ENCODE data around the gene NUMBL. TPM values are rescaled to one million over a fixed set of nuclear protein-coding genes. Genes with fewer than 3 reads are reported as not detected.

Gene NUMBL
- total and polyA plus RNA-seq, 2 of the 8 experiments (the other 6 are each of a cell fraction or from before 2014, with no cell fraction given), result 13.5 to 24.8 TPM

- Histone ChIP-seq H3K4me1 (replicated peaks in 1 of 4; ENCODE audit: control insufficient read depth in 3 of 4, insufficient read depth in 4 of 4, low read length in 3 of 4) (no peaks in the 10 kb centered on the region), H3K56ac (replicated peaks; ENCODE audit: insufficient read length, low read depth, low read length) (no peak overlapping the region), H3K14ac (ENCODE audit: insufficient read length) (no peak overlapping the region), H3K4me3 (ENCODE audit: extremely low read depth in 1 of 4, insufficient read depth in 2 of 4, low read depth in 3 of 4, low read length in 4 of 4) (no peak overlapping the region), H2BK20ac (ENCODE audit: low read length) (no peak overlapping the region), H2AFZ (ENCODE audit: low read length) (no peak overlapping the region), H2BK12ac (ENCODE audit: low read depth, low read length) (no peak overlapping the region), H3K27me3 (replicated peaks in 1 of 4; ENCODE audit: control insufficient read depth in 3 of 4, extremely low read depth in 1 of 4, insufficient read depth in 3 of 4, low read length in 3 of 4) (no peaks in the 10 kb centered on the region; a peak in 1 of 7 replicates), H4K20me1 (replicated peaks in 1 of 2; ENCODE audit: control insufficient read depth in 1 of 2, insufficient read depth in 2 of 2, low read length in 2 of 2) (peaks cover 0 to 11% of the 10 kb centered on the region in 2 experiments), H3K4ac (replicated peaks; ENCODE audit: insufficient read length, low read depth, low read length) (no peak overlapping the region), H4K91ac (replicated peaks; ENCODE audit: insufficient read length, low read length) (no peak overlapping the region), H3K23me2 (ENCODE audit: low read depth, low read length) (peaks cover 2% of the 10 kb centered on the region; the same call in 1 of the 2 replicates), H2BK120ac (replicated peaks; ENCODE audit: low read depth, low read length) (no peak overlapping the region), H3K79me1 (ENCODE audit: low read depth, low read length) (no peaks in the 10 kb centered on the region), H3K4me2 (ENCODE audit: insufficient read depth in 1 of 2, low read depth in 2 of 2, low read length in 2 of 2) (no peak overlapping the region), H4K5ac (ENCODE audit: insufficient read length, low read depth, low read length) (no peak overlapping the region), H2BK15ac (ENCODE audit: low read length) (no peak overlapping the region), H3K9ac (replicated peaks in 1 of 4; ENCODE audit: extremely low read depth in 1 of 4, low read depth in 3 of 4, low read length in 3 of 4) (no peak overlapping the region), H4K8ac (ENCODE audit: extremely low read depth, insufficient read depth, low read length) (no peak overlapping the region), H3K18ac (ENCODE audit: extremely low read depth, low read length) (no peak overlapping the region), H3K36me3 (ENCODE audit: control insufficient read depth in 2 of 4, insufficient read depth in 4 of 4, low read length in 3 of 4) (peaks cover 9 to 61% (median 34%) of the 10 kb centered on the region in 4 experiments; a peak in 7 of 8 replicates), H3K79me2 (ENCODE audit: control insufficient read depth in 1 of 2, insufficient read depth in 2 of 2, low read length in 2 of 2) (no peaks in the 10 kb centered on the region), H3K9me3 (ENCODE audit: insufficient read depth in 2 of 2, low read depth in 1 of 2, low read length in 1 of 2) (no peaks in the 10 kb centered on the region), H3K27ac (ENCODE audit: low read depth, low read length) (no peak overlapping the region), H2AK5ac (ENCODE audit: low read depth, low read length) (no peak overlapping the region), H2BK5ac (ENCODE audit: low read depth, low read length) (no peak overlapping the region), H3K23ac (ENCODE audit: insufficient read length) (no peak overlapping the region)
- CTCF ChIA-PET (ENCODE audit: partially characterized antibody), result interaction anchor here (1.0 kb wide), 1 partner anchor 38 kb away, joined by 3 read pairs; no protein-coding TSS in a partner anchor
- POLR2A ChIA-PET (ENCODE audit: partially characterized antibody), result interaction anchor here (1.3 to 1.5 kb wide), 2 partner anchors 18 to 134 kb away, joined by 3 to 5 read pairs; no protein-coding TSS in a partner anchor
- WGBS, 2 experiments (ENCODE audit: extremely low coverage in 1 of 2, insufficient coverage in 1 of 2, insufficient read length in 1 of 2, insufficient replicate concordance in 2 of 2, low coverage in 1 of 2, low lambda C conversion rate in 2 of 2, missing lambda C conversion rate in 1 of 2), result 92% methylated on average over 7 of the region's 7 CpGs; no CpG with 5 or more reads in 1 of the 2 experiments
- DNase-seq (ENCODE audit: low read depth in 1 of 2, low spot score in 2 of 2) (no peak), FAIRE-seq (no peak)
- TF ChIP-seq, protein P1, sequence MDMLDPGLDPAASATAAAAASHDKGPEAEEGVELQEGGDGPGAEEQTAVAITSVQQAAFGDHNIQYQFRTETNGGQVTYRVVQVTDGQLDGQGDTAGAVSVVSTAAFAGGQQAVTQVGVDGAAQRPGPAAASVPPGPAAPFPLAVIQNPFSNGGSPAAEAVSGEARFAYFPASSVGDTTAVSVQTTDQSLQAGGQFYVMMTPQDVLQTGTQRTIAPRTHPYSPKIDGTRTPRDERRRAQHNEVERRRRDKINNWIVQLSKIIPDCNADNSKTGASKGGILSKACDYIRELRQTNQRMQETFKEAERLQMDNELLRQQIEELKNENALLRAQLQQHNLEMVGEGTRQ (IDR thresholded peaks at IDR 0.05; ENCODE audit: low read length), result no peak
- TF ChIP-seq ATF2 (IDR thresholded peaks at IDR 0.05; ENCODE audit: low read length) (no peak), FOSL1 (IDR thresholded peaks at IDR 0.05; ENCODE audit: insufficient read depth, low read depth, low read length) (no peak), SRF (IDR thresholded peaks at IDR 0.05; ENCODE audit: low read depth, low read length) (no peak)
Observed at GRCh38 chr19:40672573-40673299, 17.7 kb downstream of the NUMBL start.
